ENCODE measurements around the gene PBX3. TPM values are rescaled to one million over a fixed set of nuclear protein-coding genes. Genes with fewer than 3 reads are reported as not detected.

PBX3 gene
- total and polyA plus RNA-seq, 10 donors, result 7.2 to 58.4 (median 34.1) TPM

DNA sequence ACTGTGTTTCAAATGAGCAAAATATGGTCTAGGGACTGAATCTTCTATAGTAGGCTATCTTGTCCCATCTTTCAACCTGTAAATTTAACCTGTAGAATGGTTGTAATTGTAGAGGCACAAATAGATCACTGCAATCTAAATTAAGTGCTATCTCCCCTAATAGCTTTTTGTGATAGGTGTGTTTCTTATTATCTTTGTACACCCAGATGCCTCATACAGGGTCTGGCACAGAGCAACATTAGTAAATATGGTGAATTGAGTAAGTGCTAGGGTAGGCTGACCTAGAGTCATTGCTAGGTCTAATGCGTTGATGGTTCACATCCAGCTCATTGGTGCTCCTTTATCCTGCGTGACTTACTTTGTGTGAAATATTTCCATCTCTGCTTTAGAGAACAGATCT lies 100.6 kb downstream of the PBX3 start:
- Histone ChIP-seq H3K4me3 (no peak overlapping the region), H3K27me3 (replicated peaks in 1 of 7) (no peaks in the 10 kb centered on the region), H3K9me3 (peaks cover 0 to 3% (median 0%) of the 10 kb centered on the region in 8 donors), H3K27ac (no peak overlapping the region), H3K4me1 (peaks cover 0 to 27% (median 0%) of the 10 kb centered on the region in 6 donors), H3K36me3 (no peaks in the 10 kb centered on the region)
- intact Hi-C loops (cut with DNase I; ENCODE audit: low total_unique reads), result no loop called here
- DNase-seq, result no peak
- TF ChIP-seq, protein P1, sequence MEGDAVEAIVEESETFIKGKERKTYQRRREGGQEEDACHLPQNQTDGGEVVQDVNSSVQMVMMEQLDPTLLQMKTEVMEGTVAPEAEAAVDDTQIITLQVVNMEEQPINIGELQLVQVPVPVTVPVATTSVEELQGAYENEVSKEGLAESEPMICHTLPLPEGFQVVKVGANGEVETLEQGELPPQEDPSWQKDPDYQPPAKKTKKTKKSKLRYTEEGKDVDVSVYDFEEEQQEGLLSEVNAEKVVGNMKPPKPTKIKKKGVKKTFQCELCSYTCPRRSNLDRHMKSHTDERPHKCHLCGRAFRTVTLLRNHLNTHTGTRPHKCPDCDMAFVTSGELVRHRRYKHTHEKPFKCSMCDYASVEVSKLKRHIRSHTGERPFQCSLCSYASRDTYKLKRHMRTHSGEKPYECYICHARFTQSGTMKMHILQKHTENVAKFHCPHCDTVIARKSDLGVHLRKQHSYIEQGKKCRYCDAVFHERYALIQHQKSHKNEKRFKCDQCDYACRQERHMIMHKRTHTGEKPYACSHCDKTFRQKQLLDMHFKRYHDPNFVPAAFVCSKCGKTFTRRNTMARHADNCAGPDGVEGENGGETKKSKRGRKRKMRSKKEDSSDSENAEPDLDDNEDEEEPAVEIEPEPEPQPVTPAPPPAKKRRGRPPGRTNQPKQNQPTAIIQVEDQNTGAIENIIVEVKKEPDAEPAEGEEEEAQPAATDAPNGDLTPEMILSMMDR (IDR thresholded peaks at IDR 0.05 in 8 of 11, conservative IDR thresholded peaks at IDR 0.05 in 3 of 11), result no peak
- TF ChIP-seq POLR2A (IDR thresholded peaks at IDR 0.05), result no peak
- WGBS, 5 donors, result 74 to 100% (median 98%) methylated on average over 2 of the region's 2 CpGs

DNA sequence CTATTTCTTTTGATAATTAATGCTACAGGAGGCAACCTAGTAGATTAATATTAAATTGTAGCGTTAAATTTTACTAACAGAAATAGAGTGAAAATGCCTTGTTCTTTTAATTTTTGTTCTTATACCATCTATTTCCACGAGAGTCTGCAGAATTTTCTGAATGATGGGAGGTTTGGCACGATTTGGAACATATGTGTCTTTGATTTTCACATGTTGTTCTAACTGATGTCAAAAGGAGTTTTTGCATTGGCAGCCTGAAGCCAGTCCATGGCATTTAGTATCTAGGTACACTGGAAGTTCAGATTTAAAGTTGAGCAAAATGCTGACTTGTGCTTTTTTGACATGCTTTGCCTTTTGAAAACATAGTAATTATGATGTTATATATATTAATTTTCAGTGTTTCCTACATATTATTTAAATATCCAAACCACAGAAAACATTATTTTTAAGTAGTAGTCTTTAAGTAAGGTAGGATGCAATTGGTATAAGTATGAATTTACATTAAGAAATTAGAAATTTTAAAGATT lies 103.0 kb downstream of the PBX3 start:
- no peak overlapping the region for H3K4me3 ChIP-seq
- H3K4me1 ChIP-seq, result peaks cover 0 to 10% (median 0%) of the 10 kb centered on the region in 6 donors
- intact Hi-C loops (cut with DNase I; ENCODE audit: low total_unique reads), result no loop called here
- WGBS, 5 donors, result 92 to 96% (median 94%) methylated on average over 3 of the region's 3 CpGs
- H3K36me3 ChIP-seq, result no peaks in the 10 kb centered on the region
- TF ChIP-seq, protein P1 (IDR thresholded peaks at IDR 0.05 in 8 of 11, conservative IDR thresholded peaks at IDR 0.05 in 3 of 11), result no peak
- TF ChIP-seq POLR2AphosphoS5 (IDR thresholded peaks at IDR 0.05) (no peak), POLR2A (IDR thresholded peaks at IDR 0.05) (no peak)
- H3K9me3 ChIP-seq, result peaks cover 0 to 3% (median 0%) of the 10 kb centered on the region in 8 donors
- H3K27ac ChIP-seq, result no peak overlapping the region
- DNase-seq, result no peak
- no peaks in the 10 kb centered on the region for H3K27me3 ChIP-seq (replicated peaks in 1 of 7)

DNA sequence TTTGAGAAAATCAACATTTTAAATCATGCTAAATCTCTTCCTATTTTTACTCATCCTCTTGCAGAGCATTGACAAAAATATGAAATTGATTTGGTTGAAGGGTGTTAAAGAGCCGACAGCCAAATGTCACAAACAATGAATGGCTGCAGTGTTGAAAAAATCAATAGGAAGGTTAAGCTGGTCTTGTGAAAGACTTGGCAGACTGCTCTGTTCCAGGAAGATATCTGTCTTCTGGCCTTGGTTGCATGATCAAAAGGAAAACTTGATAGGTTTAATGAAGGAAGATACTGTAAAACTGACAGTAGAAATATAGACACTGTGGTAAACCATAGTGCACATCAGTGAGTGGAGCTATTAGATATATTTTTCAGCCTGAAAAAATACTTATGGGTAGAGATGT lies 103.6 kb downstream of the PBX3 start:
- Histone ChIP-seq H3K4me3 (no peak overlapping the region), H3K36me3 (no peaks in the 10 kb centered on the region), H3K27ac (no peak overlapping the region), H3K9me3 (peaks cover 0 to 3% (median 0%) of the 10 kb centered on the region in 8 donors), H3K4me1 (peaks cover 0 to 7% (median 0%) of the 10 kb centered on the region in 6 donors), H3K27me3 (replicated peaks in 1 of 7) (no peaks in the 10 kb centered on the region)
- intact Hi-C loops (cut with DNase I; ENCODE audit: low total_unique reads), result no loop called here
- 76 to 88% (median 83%) methylated on average over 1 of the region's 1 CpG for WGBS, 5 donors
- TF ChIP-seq POLR2A (IDR thresholded peaks at IDR 0.05) (no peak), POLR2AphosphoS5 (IDR thresholded peaks at IDR 0.05) (no peak)
- TF ChIP-seq, protein P1 (IDR thresholded peaks at IDR 0.05 in 8 of 11, conservative IDR thresholded peaks at IDR 0.05 in 3 of 11), result no peak
- no peak for DNase-seq

DNA sequence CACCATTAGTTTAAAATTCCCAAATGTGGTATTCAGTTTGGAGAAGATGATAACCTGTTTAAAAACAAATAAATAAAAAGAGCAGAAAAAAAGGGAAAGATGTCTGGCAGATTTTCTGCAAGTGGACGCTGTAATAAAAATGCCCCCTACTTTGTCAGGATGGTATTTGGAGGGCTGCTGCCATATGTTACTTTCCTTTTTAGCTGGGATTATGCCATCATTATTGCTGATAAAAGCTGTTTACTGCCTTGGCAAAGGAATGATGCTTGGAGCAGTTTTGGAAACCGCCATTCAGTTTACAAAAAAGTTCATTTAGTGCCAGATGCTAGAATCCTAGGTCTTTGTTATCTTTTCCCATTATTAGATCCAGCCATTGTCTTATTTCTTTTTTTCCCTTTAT lies 104.8 kb downstream of the PBX3 start:
- H3K27ac ChIP-seq, result no peak overlapping the region
- H3K36me3 ChIP-seq, result no peaks in the 10 kb centered on the region
- peaks cover 0 to 7% (median 0%) of the 10 kb centered on the region in 6 donors for H3K4me1 ChIP-seq
- no peak overlapping the region for H3K4me3 ChIP-seq
- no peak for DNase-seq
- TF ChIP-seq, protein P1 (IDR thresholded peaks at IDR 0.05 in 8 of 11, conservative IDR thresholded peaks at IDR 0.05 in 3 of 11), result no peak
- TF ChIP-seq POLR2A (IDR thresholded peaks at IDR 0.05), result no peak
- WGBS, 5 donors, result 83 to 97% (median 95%) methylated on average over 2 of the region's 2 CpGs
- intact Hi-C loops (cut with DNase I; ENCODE audit: low total_unique reads), result no loop called here
- no peaks in the 10 kb centered on the region for H3K27me3 ChIP-seq (replicated peaks in 1 of 7)
- peaks cover 0 to under 1% (median 0%) of the 10 kb centered on the region in 8 donors for H3K9me3 ChIP-seq
